Measurements from ENCODE around the gene TXN. TPM values are rescaled to one million over a fixed set of nuclear protein-coding genes. Genes with fewer than 3 reads are reported as not detected.

Gene TXN
- total RNA-seq, 2 donors from 2014 or later = 56.9 to 164 TPM

GRCh38 chr9:110258690-110259091, 2.4 kb upstream of the TXN start:
- WGBS = 95% methylated on average over 3 of the region's 3 CpGs
- Histone ChIP-seq H3K36me3 (no peaks in the 10 kb centered on the region), H3K9me3 (no peaks in the 10 kb centered on the region), H3K4me3 (no peak overlapping the region), H3K27ac (no peak overlapping the region), H3K27me3 (replicated peaks; ENCODE audit: insufficient read depth) (no peaks in the 10 kb centered on the region), H3K4me1 (replicated peaks) (no peaks in the 10 kb centered on the region)
- DNase-seq (ENCODE audit: low spot score) = no peak
- intact Hi-C loops (cut with DNase I) = loop anchor here (10.0 kb wide), 1 partner anchor 74 kb away; no protein-coding TSS in a partner anchor
- TF ChIP-seq POLR2A (IDR thresholded peaks at IDR 0.05) (no peak), CTCF (IDR thresholded peaks at IDR 0.05) (no peak), POLR2AphosphoS5 (IDR thresholded peaks at IDR 0.05) (no peak)

GRCh38 chr9:110257956-110258355, 1.6 kb upstream of the TXN start:
- 87% methylated on average over 1 of the region's 1 CpG for WGBS
- intact Hi-C loops (cut with DNase I) = loop anchor here (10.0 kb wide), 1 partner anchor 73 kb away; no protein-coding TSS in a partner anchor

GRCh38 chr9:110257097-110257841, 962 bp upstream of the TXN start:
- 13% methylated on average over 14 of the region's 14 CpGs for WGBS
- intact Hi-C loops (cut with DNase I) = loop anchor here (10.0 kb wide), 1 partner anchor 72 kb away; no protein-coding TSS in a partner anchor

More at GRCh38 chr9:110257956-110258355, 1.6 kb upstream of the TXN start:
- Histone ChIP-seq H3K36me3 (no peaks in the 10 kb centered on the region), H3K27ac (peak overlapping the region in 1 of 2 donors; percentile 89), H3K27me3 (replicated peaks; ENCODE audit: insufficient read depth) (no peaks in the 10 kb centered on the region), H3K9me3 (no peaks in the 10 kb centered on the region), H3K4me1 (replicated peaks) (no peaks in the 10 kb centered on the region), H3K4me3 (no peak overlapping the region)
- TF ChIP-seq CTCF (IDR thresholded peaks at IDR 0.05) (no peak), POLR2A (IDR thresholded peaks at IDR 0.05) (no peak), POLR2AphosphoS5 (IDR thresholded peaks at IDR 0.05) (no peak)
- no peak for DNase-seq (ENCODE audit: low spot score)

GRCh38 chr9:110255463-110256379, 586 bp downstream of the TXN start:
- Histone ChIP-seq H3K4me3 (peak overlapping the region; percentile 84 to 95), H3K4me1 (replicated peaks) (no peaks in the 10 kb centered on the region), H3K27me3 (replicated peaks; ENCODE audit: insufficient read depth) (no peaks in the 10 kb centered on the region), H3K9me3 (no peaks in the 10 kb centered on the region), H3K36me3 (no peaks in the 10 kb centered on the region), H3K27ac (peak overlapping the region; percentile 89 to 92)
- TF ChIP-seq POLR2AphosphoS5 (IDR thresholded peaks at IDR 0.05) (peak; percentile 38), POLR2A (IDR thresholded peaks at IDR 0.05) (peak; percentile 53), CTCF (IDR thresholded peaks at IDR 0.05) (no peak)
- peak; percentile 55 for DNase-seq (ENCODE audit: low spot score)
- intact Hi-C loops (cut with DNase I) = loop anchor here (10.0 kb wide), 1 partner anchor 71 kb away; no protein-coding TSS in a partner anchor
- under 1% methylated on average over 53 of the region's 81 CpGs for WGBS

More at GRCh38 chr9:110257097-110257841, 962 bp upstream of the TXN start:
- peak overlapping the region; percentile 84 to 95 for H3K4me3 ChIP-seq
- DNase-seq (ENCODE audit: low spot score) = peak; percentile 7
- TF ChIP-seq CTCF (IDR thresholded peaks at IDR 0.05) = no peak
- no peak for TF ChIP-seq POLR2A (IDR thresholded peaks at IDR 0.05)
- no peak for TF ChIP-seq POLR2AphosphoS5 (IDR thresholded peaks at IDR 0.05)
- no peaks in the 10 kb centered on the region for H3K36me3 ChIP-seq
- H3K27ac ChIP-seq = peak overlapping the region; percentile 89 to 92
- no peaks in the 10 kb centered on the region for H3K4me1 ChIP-seq (replicated peaks)
- no peaks in the 10 kb centered on the region for H3K9me3 ChIP-seq
- no peaks in the 10 kb centered on the region for H3K27me3 ChIP-seq (replicated peaks; ENCODE audit: insufficient read depth)
